Nasal cavity respiratory epithelium epithelial cell of viscerocranial mucosa (primary cell): ENCODE results near the gene TRIM15. TPM values are rescaled to one million over a fixed set of nuclear protein-coding genes. Genes with fewer than 3 reads are reported as not detected.

ENCODE experiments used
- total RNA-seq: library from RNA; depleted of rRNA; stranded (reverse); fragments of >200 nt; gene quantifications from 2 replicates; pipeline ENCODE4 v1.2.3, GENCODE V29; 2014

The TRIM15 gene
- total RNA-seq = not detected in 2 replicates

DNA sequence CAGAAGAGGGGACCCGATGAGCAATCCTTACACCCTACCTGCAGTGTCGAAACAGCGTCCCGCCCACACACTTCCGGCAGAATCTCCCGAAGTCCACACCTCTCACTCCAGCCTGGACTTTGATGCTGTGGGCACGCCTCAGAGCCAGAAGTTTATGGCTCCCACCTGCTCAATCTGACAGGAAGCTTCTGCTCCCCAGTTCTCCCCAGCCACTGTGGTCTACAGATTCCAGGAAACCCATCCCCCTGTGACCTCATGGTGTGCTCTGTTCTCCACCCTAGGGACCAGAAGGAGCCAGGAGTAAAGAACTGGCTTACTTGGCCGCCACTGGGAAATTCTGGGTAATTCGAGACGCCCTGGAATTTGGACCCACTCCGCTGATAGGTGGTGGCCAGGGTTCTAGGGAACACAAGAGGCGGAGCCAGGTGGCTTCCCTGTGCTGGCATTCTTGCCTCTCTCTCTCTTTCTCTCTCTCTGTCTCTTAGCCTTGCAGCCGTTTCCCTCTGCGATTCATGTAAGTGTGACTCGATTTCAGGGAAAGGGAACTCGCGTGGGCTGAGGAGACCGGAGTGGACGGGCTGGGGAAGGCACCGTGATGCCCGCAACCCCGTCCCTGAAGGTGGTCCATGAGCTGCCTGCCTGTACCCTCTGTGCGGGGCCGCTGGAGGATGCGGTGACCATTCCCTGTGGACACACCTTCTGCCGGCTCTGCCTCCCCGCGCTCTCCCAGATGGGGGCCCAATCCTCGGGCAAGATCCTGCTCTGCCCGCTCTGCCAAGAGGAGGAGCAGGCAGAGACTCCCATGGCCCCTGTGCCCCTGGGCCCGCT is at the start of gene TRIM15:
TRIM15 (plus strand) TSS at position 457 of the 828 bp plus-strand sequence; CDS start at position 596, 139 bp downstream.

DNA sequence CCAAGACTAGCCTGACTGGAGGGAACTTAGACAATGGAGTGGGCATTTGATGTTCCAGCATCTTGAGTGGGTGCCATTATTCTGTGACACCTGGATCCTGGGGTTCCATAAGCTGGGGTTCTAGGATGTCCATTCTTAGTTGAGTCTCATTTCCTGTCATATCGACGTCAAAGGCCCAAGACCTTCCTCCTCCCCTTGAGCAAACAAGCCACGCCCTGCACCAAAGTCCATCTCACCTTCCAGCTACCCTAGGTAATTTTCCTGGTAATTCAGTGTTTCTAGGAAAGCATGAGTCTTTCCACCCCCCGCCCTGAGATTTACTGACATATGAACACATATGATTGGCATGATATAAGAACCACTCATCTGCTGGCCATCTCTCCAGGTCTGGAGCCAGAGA is 27.6 kb upstream of the TRIM15 start, which contains the start of gene TRIM40:
TRIM40 (plus strand) TSS at position 384 of the 400 bp plus-strand sequence. CDS start 897 bp downstream, outside the sequence.

GRCh38 chr6:30160785-30161531 is 2.4 kb upstream of the TRIM15 start, which contains the start of gene TRIM10:
Gene TRIM10, minus strand, starts transcription at chr6:30161211. Its CDS starts 353 bp downstream, at chr6:30160858.

GRCh38 chr6:30212865-30213666 is 49.7 kb downstream of the TRIM15 start, which contains the start of gene TRIM26:
Gene TRIM26, minus strand, starts transcription at chr6:30213406. Its CDS starts 14,303 bp downstream, at chr6:30199103.

Other genes starting within 250 kb of the TRIM15 start
- gene HLA-A, start 221.0 kb upstream of the TRIM15 start, total RNA-seq = 249 and 290 TPM in 2 replicates
- 18.9 and 61.9 TPM in 2 replicates for gene POLR1H, start 102.3 kb upstream of the TRIM15 start, total RNA-seq
- gene PPP1R11, start 96.3 kb upstream of the TRIM15 start, total RNA-seq = 24.9 and 25.5 TPM in 2 replicates
- 1.5 and 3.8 TPM in 2 replicates for gene RNF39, start 87.8 kb upstream of the TRIM15 start, total RNA-seq
- under 0.01 TPM in 2 replicates for gene TRIM31, start 50.5 kb upstream of the TRIM15 start, total RNA-seq
- gene TRIM40, start 27.4 kb upstream of the TRIM15 start, total RNA-seq = not detected in 2 replicates
- gene TRIM10, start 2.3 kb upstream of the TRIM15 start, total RNA-seq = not detected in 2 replicates
- 42.4 and 71.5 TPM in 2 replicates for gene TRIM26, start 49.9 kb downstream of the TRIM15 start, total RNA-seq
- gene TRIM39, start 163.4 kb downstream of the TRIM15 start, total RNA-seq = 13.0 and 14.7 TPM in 2 replicates
- 27.0 and 52.6 TPM in 2 replicates for gene RPP21, start 181.6 kb downstream of the TRIM15 start, total RNA-seq